UCSD-AML1 (cell line): ENCODE results near the gene CBFA2T2.
"Not testable (repeated sequence)": the region's sequence is repeated elsewhere in the genome, so short reads cannot be mapped to it uniquely, and the experiment has no call there.

Experiments
- DNase-seq: peaks from one replicate; lab custom pipeline; 2025; ENCODE audit not compliant: unreplicated experiment; lab: John Stamatoyannopoulos, UW

The CBFA2T2 gene

DNA sequence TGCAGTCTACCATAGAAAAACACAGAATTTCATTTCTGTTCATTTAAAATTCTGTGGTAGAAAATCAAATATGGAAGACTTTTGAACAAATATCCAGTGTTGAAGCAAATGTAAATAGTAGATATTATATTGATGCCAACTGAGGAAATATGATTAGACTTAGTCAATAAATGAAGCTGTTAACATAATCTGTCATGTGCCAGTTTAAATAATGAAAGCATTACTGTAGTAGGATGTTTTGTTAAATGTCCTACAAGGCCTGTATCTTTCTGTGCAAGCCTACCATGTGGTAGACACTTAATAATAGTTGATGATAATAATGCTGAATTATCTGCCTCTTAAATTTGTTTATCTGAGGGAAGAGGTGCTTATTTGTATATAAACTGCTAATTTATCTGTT lies 55.9 kb downstream of the CBFA2T2 start:
- no peak for DNase-seq

DNA sequence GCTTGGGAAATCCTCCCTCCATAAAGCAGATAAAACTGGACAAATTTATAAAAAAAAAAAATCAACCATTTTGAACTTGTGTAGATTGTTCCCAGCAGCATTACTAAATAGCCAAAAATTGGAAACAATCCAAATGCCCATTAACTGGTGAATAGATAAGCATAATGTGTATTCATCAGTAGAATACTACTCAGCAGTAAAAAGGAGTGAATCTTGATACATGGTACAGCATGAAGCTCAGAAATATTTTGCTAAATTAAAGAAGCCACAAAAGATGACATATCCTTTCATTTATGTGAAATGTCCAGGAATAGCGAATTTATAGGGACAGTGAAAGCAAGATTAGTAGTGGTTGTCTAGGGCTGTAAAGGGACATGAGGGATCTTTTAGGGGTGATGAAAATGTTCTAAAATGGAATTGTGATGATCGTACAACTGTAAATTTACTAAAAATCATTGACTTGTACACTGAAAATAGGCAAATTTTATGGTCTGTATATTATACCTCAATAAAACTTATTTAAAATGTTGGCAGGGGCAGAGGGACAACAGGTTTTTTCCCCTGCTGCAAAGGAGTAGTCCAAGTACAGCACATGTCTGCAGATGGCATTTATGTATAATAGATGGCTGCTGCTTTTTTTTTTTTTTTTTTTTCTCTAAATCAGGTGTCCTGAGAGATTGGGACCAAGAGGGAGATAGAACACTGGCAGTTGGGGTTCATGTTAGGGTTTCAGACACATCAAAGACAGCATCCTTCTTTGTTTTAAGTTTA lies 59.5 kb downstream of the CBFA2T2 start:
- DNase-seq = no peak

GRCh38 chr20:33551778-33552177 lies 61.9 kb downstream of the CBFA2T2 start:
- no peak for DNase-seq

GRCh38 chr20:33552519-33552918 lies 62.6 kb downstream of the CBFA2T2 start:
- DNase-seq = no peak

DNA sequence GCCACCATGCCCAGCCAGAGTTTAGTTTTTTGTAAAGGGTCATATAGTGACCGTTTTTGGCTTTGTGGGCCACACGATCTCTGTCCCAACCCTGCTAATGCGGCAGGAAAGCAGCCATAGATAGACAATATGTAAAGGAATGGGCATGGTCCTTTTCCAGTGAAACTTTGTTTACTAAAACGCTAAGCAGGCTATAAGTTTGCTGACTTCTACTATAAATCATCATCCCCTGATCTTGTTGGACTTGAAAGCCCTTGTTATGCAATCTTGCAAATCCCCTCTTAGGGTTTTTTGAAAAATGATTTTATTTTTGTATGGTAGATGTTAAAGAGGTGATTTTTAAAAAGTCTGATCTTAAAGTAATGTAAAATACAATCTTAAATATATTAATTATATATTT lies 63.6 kb downstream of the CBFA2T2 start:
- DNase-seq = no peak

DNA sequence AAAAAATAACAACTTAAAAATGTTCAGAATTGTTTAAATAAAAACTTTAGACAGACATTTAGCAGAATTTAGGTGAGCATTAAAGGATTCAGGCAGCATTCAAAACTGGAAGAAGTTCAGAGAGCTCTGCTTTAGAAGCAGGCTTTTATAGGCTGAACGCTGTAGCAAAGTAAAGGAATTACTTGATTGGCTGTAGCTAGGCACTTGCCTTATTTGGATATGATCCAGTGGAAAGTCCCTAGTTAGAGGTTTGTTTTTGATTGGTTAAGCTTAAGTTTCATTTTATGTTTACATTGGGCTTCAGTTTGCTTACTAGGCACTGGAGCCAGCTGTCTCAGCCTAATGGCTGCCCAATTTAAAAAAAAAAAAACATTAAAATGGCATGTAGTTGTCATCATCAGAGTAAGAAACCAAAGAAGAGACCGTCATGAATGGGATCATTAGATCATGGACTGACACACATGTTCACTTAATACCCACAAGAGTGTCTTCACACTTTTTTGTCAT lies 65.1 kb downstream of the CBFA2T2 start:
- DNase-seq = no peak

DNA sequence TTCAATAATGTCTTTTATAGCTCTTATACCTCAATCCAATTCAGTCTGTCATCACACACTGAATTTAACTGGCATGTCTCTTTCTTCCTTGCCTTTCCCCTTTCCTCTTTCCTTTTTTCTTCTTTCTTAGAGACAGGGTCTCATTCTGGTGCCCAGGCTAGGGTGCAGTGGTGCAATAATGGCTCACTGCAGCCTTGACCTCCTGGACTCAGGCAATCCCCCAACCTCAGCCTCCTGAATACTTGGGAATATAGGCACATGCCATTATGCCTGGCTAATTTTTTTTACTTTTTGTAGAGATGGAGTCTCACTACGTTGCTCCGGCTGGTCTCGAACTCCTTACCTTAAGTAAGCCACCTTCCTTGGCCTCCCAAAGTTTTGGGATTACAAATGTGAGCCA lies 65.9 kb downstream of the CBFA2T2 start:
- DNase-seq = no peak

DNA sequence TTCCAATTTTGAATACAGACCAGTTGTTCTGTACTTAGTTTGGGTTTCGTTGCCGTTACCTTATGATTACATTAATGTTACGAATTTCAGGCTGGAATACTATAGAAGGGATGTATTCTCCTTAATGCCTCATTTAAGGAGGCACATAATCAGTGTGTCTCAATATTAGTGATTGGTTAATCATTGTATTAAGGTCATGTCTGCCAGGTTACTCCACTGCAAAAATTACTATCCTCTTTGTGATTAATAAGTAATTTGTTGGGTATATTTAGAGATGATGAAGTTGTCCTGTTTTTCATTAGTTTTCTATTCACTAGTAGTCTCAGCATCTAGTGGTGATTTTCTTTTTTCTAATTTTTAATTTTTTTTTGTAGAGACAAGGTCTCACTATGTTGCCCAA lies 66.3 kb downstream of the CBFA2T2 start:
- no peak for DNase-seq

- no peak for DNase-seq
These were observed 68.7 kb downstream of the CBFA2T2 start for GRCh38 chr20:33558348-33559144.

GRCh38 chr20:33559212-33559611 lies 69.3 kb downstream of the CBFA2T2 start:
- no peak for DNase-seq

DNA sequence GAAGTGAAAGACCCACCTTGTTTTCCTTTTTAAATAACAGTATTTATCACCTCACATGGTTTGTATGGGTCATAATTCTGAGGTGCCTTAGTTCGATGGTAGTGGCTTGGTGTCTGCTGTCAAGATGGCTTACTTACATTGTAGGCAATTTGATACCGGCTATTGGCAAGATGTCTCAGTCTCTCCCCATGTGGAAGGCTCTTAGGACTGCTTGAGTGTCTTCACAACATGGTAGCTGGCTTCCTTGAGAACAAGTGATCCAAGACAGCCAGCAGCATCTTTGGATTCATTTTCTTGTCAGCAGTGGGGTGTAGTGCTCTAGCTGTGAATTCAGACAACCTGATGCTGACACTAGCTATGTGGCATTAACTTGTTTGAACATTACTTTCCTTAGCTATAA lies 70.1 kb downstream of the CBFA2T2 start:
- no peak for DNase-seq

DNA sequence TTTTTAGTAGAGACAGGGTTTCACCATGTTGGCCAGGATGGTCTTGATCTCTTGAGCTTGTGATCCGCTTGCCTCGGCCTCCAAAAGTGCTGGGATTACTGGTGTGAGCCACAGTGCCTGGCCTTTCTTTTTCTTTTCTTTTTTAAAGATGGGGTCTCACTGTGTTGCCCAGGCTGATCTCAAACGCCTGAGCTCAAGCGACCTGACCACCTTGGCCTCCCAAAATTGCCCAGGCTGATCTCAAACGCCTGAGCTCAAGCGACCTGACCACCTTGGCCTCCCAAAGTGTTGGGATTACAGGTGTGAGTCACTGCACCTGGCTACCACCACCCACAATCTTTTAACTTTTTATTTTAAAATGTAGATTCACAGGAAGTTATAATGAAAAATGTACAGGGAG lies 71.2 kb downstream of the CBFA2T2 start:
- DNase-seq = not testable (repeated sequence)

DNA sequence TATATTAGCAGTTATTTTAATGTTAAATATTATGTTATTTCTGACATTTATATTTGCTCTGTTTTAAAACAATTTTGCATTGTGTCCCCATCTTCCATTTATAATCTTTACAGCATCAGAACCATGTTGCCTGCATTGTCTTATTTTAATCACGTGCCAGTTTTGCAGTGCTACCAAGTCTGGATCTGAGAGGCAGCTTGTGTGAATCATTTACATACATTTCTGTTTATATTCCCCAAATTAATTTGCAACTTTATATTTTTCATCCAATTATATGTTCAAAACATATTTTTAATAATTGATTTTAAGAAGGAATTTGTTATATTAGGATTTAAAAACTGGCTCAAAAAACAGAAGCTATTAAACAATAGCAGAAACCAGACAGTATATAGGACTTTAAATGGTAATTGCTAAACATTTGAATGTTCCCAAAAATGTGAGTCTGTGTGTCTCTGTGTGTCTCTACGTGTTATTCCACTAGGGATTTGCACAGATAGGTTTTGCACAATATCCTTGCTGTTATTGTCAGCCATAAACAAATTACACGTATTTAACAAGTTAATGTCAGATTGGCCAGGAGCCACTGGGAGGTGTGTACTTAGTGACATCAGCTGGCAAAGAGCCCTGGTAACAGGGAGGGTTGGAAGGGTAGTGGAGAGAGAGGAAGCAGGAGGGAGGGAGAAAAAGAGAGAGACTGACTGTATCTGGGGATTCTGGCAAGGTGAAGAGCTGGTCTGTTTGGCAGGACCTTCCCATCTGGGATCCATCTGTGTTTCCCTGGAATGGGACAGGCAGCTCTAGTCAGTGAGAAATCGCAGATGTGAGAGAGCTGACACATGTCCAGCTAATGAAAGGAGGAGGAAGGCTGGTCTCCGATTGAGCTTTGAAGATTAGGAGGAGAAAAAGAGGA lies 72.1 kb downstream of the CBFA2T2 start:
- no peak for DNase-seq

DNA sequence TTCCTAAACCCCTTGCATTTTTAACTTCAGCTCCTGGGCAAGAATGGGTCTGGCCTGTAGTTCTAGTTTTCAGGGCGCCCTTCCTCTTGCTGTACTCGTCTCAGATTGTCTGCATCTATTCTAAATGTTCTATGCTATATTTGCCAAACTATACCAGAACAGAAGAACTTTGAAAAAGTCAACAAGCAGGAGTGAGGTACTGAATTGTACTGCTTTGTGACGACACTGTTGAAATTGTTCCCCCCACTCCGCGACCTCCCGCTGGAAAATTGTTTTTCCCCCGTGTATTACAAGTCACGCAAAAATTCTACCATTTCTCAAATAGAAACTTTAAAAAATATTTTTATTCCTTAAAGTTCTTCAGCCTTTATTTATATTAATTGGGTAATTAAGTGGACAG lies 73.9 kb downstream of the CBFA2T2 start:
- DNase-seq = no peak

- DNase-seq = no peak
These were observed 77.1 kb downstream of the CBFA2T2 start for GRCh38 chr20:33566781-33567603.

DNA sequence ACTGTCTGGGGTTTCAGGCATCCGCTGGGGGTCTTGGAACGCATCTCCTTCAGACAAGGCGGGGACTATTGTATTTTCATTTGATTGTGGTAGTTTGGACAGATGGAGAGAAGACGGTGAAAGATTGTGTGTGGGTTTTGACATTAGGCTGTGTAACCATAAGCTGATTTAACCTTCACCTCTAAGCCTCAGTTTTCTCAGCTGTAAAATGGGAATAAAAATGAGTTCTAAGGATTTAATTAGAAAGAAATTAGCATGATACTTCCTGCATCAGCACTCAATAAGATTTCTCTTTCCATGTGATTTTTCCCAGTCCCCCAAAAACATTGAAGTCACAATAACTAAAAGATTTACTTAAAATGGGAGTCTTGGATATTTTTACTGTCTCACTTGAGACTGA lies 78.1 kb downstream of the CBFA2T2 start:
- DNase-seq = no peak

- no peak for DNase-seq
These were observed 78.5 kb downstream of the CBFA2T2 start for GRCh38 chr20:33568378-33568777.

GRCh38 chr20:33568868-33569801 lies 79.2 kb downstream of the CBFA2T2 start:
- DNase-seq = no peak

DNA sequence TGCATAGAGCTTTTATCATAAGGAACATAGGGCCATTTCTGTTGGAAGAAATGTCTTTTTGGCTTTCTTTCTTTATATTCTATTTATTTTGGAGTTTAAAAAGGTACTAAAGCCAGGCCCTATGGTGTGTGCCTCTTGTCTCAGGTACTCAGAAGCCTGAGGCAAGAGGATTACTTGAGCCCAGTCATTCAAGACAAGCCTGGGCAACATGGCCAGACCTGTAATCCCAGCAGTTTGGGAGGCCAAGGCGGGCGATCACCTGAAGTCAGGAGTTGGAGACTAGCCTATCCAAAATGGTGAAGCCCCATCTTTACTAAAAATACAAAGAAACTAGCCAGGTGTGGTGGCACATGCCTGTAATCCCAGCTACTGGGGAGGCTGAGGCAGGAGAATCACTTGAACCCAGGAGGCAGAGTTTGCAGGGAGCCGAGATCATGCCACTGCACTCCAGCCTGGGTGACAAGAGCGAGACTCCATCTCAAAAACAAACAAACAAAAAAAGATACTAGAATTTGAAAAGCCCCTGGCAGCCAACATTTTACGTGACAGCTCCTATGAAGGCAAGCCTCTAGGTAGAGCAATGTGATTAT lies 80.0 kb downstream of the CBFA2T2 start:
- DNase-seq = no peak
